PC-9 (cell line): Measurements from ENCODE around the gene OR6J1.
"Not testable (repeated sequence)": the region's sequence is repeated elsewhere in the genome, so short reads cannot be mapped to it uniquely, and the experiment has no call there.

Source experiments
- EZH2 ChIP-seq: fragments of 200-600 bp; sonication (generic); IDR thresholded peaks from 2 replicates; pipeline ENCODE4 v1.8.0; 2017; ENCODE audit warnings: antibody characterized with exemption, low read depth
- TF ChIP-seq, protein P1 (sequence below): fragments of 200-600 bp; sonication (generic); conservative IDR thresholded peaks from 2 replicates; pipeline ENCODE4 v1.6.1; 2017; ENCODE audit warnings: mixed run types, antibody characterized with exemption, mild to moderate bottlenecking, moderate library complexity

DNA sequence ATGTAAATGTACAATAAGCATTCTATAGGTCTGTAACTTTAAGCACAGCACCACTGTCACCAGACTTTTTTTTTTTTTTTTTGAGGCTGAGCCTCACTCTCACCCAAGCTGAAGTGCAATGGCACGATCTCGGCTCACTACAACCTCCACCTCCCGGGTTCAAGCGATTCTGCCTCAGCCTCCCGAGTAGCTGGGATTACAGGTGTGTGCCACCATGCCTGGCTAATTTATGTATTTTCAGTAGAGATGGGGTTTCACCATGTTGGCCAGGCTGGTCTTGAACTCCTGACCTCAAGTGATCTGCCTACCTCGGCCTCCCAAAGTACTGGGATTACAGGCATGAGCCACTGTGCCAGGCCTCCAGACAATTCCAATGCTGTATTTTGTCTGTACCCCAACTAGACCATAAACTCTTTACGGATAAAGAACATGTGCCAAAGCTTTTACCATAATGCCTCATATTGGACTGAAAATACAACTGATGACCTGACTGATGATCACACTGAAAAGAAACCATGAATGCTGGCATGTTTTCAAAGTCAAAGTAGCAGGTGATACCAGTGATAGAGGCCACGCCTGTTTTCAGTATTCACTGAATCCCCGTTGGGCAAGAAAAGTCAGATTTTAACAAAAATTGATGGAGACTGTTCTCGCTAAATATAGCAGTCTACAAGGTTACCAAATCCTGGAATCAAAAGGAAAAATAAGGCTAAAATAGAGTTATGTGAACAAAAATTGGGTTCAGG, 56.3 kb downstream of the OR6J1 start:
- TF ChIP-seq, protein P1, sequence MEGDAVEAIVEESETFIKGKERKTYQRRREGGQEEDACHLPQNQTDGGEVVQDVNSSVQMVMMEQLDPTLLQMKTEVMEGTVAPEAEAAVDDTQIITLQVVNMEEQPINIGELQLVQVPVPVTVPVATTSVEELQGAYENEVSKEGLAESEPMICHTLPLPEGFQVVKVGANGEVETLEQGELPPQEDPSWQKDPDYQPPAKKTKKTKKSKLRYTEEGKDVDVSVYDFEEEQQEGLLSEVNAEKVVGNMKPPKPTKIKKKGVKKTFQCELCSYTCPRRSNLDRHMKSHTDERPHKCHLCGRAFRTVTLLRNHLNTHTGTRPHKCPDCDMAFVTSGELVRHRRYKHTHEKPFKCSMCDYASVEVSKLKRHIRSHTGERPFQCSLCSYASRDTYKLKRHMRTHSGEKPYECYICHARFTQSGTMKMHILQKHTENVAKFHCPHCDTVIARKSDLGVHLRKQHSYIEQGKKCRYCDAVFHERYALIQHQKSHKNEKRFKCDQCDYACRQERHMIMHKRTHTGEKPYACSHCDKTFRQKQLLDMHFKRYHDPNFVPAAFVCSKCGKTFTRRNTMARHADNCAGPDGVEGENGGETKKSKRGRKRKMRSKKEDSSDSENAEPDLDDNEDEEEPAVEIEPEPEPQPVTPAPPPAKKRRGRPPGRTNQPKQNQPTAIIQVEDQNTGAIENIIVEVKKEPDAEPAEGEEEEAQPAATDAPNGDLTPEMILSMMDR = not testable (repeated sequence)
- not testable (repeated sequence) for TF ChIP-seq EZH2
